Measurements from ENCODE around the gene DLEC1.
A peak's percentile ranks its signal among the peaks of the same experiment; 100 is the strongest.

- TF ChIP-seq CTCF (IDR thresholded peaks at IDR 0.05) (no peak), POLR2A (IDR thresholded peaks at IDR 0.05) (no peak), EP300 (IDR thresholded peaks at IDR 0.05) (peak in 1 of 2 donors; percentile 3)
These were observed at the start of gene DLEC1 for GRCh38 chr3:38039101-38039898.

Measured in tibial nerve (tissue), 4 donors.